ENCODE results near the gene DDAH1. TPM values are rescaled to one million over a fixed set of nuclear protein-coding genes. Genes with fewer than 3 reads are reported as not detected.

Gene DDAH1
- total and polyA plus RNA-seq, 2 of the 8 experiments (the other 6 are each of a cell fraction or from before 2014, with no cell fraction given): 22.8 to 54.5 TPM

GRCh38 chr1:85421179-85421578 lies 43.8 kb downstream of the DDAH1 start:
- Histone ChIP-seq H3K79me2 (ENCODE audit: control insufficient read depth in 1 of 2, insufficient read depth in 2 of 2, low read length in 2 of 2) (no peaks in the 10 kb centered on the region), H3K23ac (ENCODE audit: insufficient read length) (no peak overlapping the region), H3K4ac (replicated peaks; ENCODE audit: insufficient read length, low read depth, low read length) (no peak overlapping the region), H3K9me3 (ENCODE audit: insufficient read depth in 2 of 2, low read depth in 1 of 2, low read length in 1 of 2) (peaks cover 9 to 11% of the 10 kb centered on the region in 2 experiments; a peak in 3 of 4 replicates), H3K4me2 (ENCODE audit: insufficient read depth in 1 of 2, low read depth in 2 of 2, low read length in 2 of 2) (no peak overlapping the region), H2BK20ac (ENCODE audit: low read length) (no peak overlapping the region), H3K27me3 (replicated peaks in 1 of 4; ENCODE audit: control insufficient read depth in 3 of 4, extremely low read depth in 1 of 4, insufficient read depth in 3 of 4, low read length in 3 of 4) (no peaks in the 10 kb centered on the region), H3K14ac (ENCODE audit: insufficient read length) (no peak overlapping the region), H3K27ac (ENCODE audit: low read depth, low read length) (no peak overlapping the region), H3K36me3 (ENCODE audit: control insufficient read depth in 2 of 4, insufficient read depth in 4 of 4, low read length in 3 of 4) (no peaks in the 10 kb centered on the region), H3K56ac (replicated peaks; ENCODE audit: insufficient read length, low read depth, low read length) (no peak overlapping the region), H4K91ac (replicated peaks; ENCODE audit: insufficient read length, low read length) (no peak overlapping the region), H2AK5ac (ENCODE audit: low read depth, low read length) (no peak overlapping the region), H2BK15ac (ENCODE audit: low read length) (no peak overlapping the region), H3K79me1 (ENCODE audit: low read depth, low read length) (no peaks in the 10 kb centered on the region), H2AFZ (ENCODE audit: low read length) (no peak overlapping the region), H4K20me1 (replicated peaks in 1 of 2; ENCODE audit: control insufficient read depth in 1 of 2, insufficient read depth in 2 of 2, low read length in 2 of 2) (no peaks in the 10 kb centered on the region), H2BK120ac (replicated peaks; ENCODE audit: low read depth, low read length) (no peak overlapping the region), H2BK5ac (ENCODE audit: low read depth, low read length) (no peak overlapping the region), H4K5ac (ENCODE audit: insufficient read length, low read depth, low read length) (no peak overlapping the region), H4K8ac (ENCODE audit: extremely low read depth, insufficient read depth, low read length) (no peak overlapping the region), H3K23me2 (ENCODE audit: low read depth, low read length) (no peaks in the 10 kb centered on the region), H2BK12ac (ENCODE audit: low read depth, low read length) (no peak overlapping the region), H3K9ac (replicated peaks in 1 of 4; ENCODE audit: extremely low read depth in 1 of 4, low read depth in 3 of 4, low read length in 3 of 4) (no peak overlapping the region), H3K18ac (ENCODE audit: extremely low read depth, low read length) (no peak overlapping the region), H3K4me1 (replicated peaks in 1 of 4; ENCODE audit: control insufficient read depth in 3 of 4, insufficient read depth in 4 of 4, low read length in 3 of 4) (peaks cover 0 to 2% (median 0%) of the 10 kb centered on the region in 4 experiments; a peak in 2 of 7 replicates), H3K4me3 (ENCODE audit: extremely low read depth in 1 of 4, insufficient read depth in 2 of 4, low read depth in 3 of 4, low read length in 4 of 4) (no peak overlapping the region)
- no peak for FAIRE-seq
- CTCF ChIA-PET (ENCODE audit: partially characterized antibody): no interaction called here
- POLR2A ChIA-PET (ENCODE audit: partially characterized antibody): interaction anchor here (1.3 kb wide), 1 partner anchor 10 kb away, joined by 3 read pairs; no protein-coding TSS in a partner anchor
- WGBS, 2 experiments (ENCODE audit: extremely low coverage in 1 of 2, insufficient coverage in 1 of 2, insufficient read length in 1 of 2, insufficient replicate concordance in 2 of 2, low coverage in 1 of 2, low lambda C conversion rate in 2 of 2, missing lambda C conversion rate in 1 of 2): 94% methylated on average over 1 of the region's 1 CpG; no CpG with 5 or more reads in 1 of the 2 experiments
- no peak for DNase-seq (ENCODE audit: low read depth in 1 of 2, low spot score in 2 of 2)
- no peak for TF ChIP-seq KDM5A (IDR thresholded peaks at IDR 0.05; ENCODE audit: low read length)
- no peak for TF ChIP-seq SUZ12 (IDR thresholded peaks at IDR 0.05; ENCODE audit: low read length)
- TF ChIP-seq, protein P1, sequence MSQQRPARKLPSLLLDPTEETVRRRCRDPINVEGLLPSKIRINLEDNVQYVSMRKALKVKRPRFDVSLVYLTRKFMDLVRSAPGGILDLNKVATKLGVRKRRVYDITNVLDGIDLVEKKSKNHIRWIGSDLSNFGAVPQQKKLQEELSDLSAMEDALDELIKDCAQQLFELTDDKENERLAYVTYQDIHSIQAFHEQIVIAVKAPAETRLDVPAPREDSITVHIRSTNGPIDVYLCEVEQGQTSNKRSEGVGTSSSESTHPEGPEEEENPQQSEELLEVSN (IDR thresholded peaks at IDR 0.05): no peak
- TF ChIP-seq CHD2 (IDR thresholded peaks at IDR 0.05; ENCODE audit: low read length): no peak
- TF ChIP-seq SIX5 (IDR thresholded peaks at IDR 0.05; ENCODE audit: low read depth, low read length): no peak
- TF ChIP-seq BCL11A (IDR thresholded peaks at IDR 0.05; ENCODE audit: low read depth in 2 of 2, low read length in 2 of 2): no peak
